ENCODE measurements around the gene ZGLP1.

Gene ZGLP1

GRCh38 chr19:10292789-10293636 is 16.6 kb downstream of the ZGLP1 start:
- H3K4me3 ChIP-seq (ENCODE audit: low read length, poor library complexity, severe bottlenecking), result no peak overlapping the region

GRCh38 chr19:10292206-10292788 is 17.3 kb downstream of the ZGLP1 start:
- Histone ChIP-seq H3K79me2 (ENCODE audit: insufficient read depth, low read length) (no peaks in the 10 kb centered on the region), H3K4me3 (ENCODE audit: low read length, poor library complexity, severe bottlenecking) (no peak overlapping the region), H2AFZ (ENCODE audit: low read length) (no peak overlapping the region), H3K4me1 (ENCODE audit: insufficient read depth, low read length, poor library complexity, severe bottlenecking) (peaks cover 14% of the 10 kb centered on the region), H3K9me3 (ENCODE audit: insufficient read depth, low read depth, low read length) (no peaks in the 10 kb centered on the region), H3F3A (ENCODE audit: low read depth) (no peaks in the 10 kb centered on the region), H3K27me3 (ENCODE audit: insufficient read depth, low read length, poor library complexity, severe bottlenecking) (no peaks in the 10 kb centered on the region), H3K4me2 (ENCODE audit: low read depth, low read length, poor library complexity, severe bottlenecking) (no peak overlapping the region), H3K36me3 (ENCODE audit: insufficient read depth, low read length) (no peaks in the 10 kb centered on the region), H3K9me2 (replicated peaks; ENCODE audit: low read depth, low read length) (no peaks in the 10 kb centered on the region), H4K20me1 (ENCODE audit: insufficient read depth, low read length, poor library complexity, severe bottlenecking) (no peaks in the 10 kb centered on the region), H3K9ac (ENCODE audit: low read depth, low read length, poor library complexity, severe bottlenecking) (no peak overlapping the region)
- no peak for TF ChIP-seq EZH2phosphoT487 (IDR thresholded peaks at IDR 0.05; ENCODE audit: borderline replicate concordance)
- TF ChIP-seq CTCF (conservative IDR thresholded peaks at IDR 0.05; ENCODE audit: low read length), result no peak

More at GRCh38 chr19:10292789-10293636, 16.6 kb downstream of the ZGLP1 start:
- H3K79me2 ChIP-seq (ENCODE audit: insufficient read depth, low read length), result no peaks in the 10 kb centered on the region
- H3K9ac ChIP-seq (ENCODE audit: low read depth, low read length, poor library complexity, severe bottlenecking), result no peak overlapping the region
- H2AFZ ChIP-seq (ENCODE audit: low read length), result no peak overlapping the region
- TF ChIP-seq EZH2phosphoT487 (IDR thresholded peaks at IDR 0.05; ENCODE audit: borderline replicate concordance) (no peak), CTCF (conservative IDR thresholded peaks at IDR 0.05; ENCODE audit: low read length) (no peak)
- H3K27me3 ChIP-seq (ENCODE audit: insufficient read depth, low read length, poor library complexity, severe bottlenecking), result no peaks in the 10 kb centered on the region
- H3K9me2 ChIP-seq (replicated peaks; ENCODE audit: low read depth, low read length), result no peaks in the 10 kb centered on the region
- H4K20me1 ChIP-seq (ENCODE audit: insufficient read depth, low read length, poor library complexity, severe bottlenecking), result no peaks in the 10 kb centered on the region
- H3K4me1 ChIP-seq (ENCODE audit: insufficient read depth, low read length, poor library complexity, severe bottlenecking), result peaks cover 8% of the 10 kb centered on the region
- H3K9me3 ChIP-seq (ENCODE audit: insufficient read depth, low read depth, low read length), result no peaks in the 10 kb centered on the region
- no peaks in the 10 kb centered on the region for H3K36me3 ChIP-seq (ENCODE audit: insufficient read depth, low read length)
- H3K4me2 ChIP-seq (ENCODE audit: low read depth, low read length, poor library complexity, severe bottlenecking), result no peak overlapping the region
- H3F3A ChIP-seq (ENCODE audit: low read depth), result no peaks in the 10 kb centered on the region

DNA sequence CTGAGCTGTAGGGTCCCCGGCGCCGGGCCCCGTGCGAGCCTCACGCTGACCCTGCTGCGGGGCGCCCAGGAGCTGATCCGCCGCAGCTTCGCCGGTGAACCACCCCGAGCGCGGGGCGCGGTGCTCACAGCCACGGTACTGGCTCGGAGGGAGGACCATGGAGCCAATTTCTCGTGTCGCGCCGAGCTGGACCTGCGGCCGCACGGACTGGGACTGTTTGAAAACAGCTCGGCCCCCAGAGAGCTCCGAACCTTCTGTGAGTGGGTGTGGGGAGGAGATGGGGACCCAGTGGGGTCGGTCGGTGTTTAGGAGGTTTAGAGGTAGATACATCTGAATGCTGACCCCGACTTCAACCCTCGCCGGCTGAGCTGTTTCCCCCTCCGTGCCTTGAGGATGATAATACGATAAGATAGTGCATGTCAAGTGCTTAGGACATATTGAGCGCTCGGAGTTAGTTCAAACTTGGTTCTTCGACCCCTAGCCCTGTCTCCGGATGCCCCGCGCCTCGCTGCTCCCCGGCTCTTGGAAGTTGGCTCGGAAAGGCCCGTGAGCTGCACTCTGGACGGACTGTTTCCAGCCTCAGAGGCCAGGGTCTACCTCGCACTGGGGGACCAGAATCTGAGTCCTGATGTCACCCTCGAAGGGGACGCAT is 17.9 kb downstream of the ZGLP1 start:
- Histone ChIP-seq H3K4me2 (ENCODE audit: low read depth, low read length, poor library complexity, severe bottlenecking) (no peak overlapping the region), H3K79me2 (ENCODE audit: insufficient read depth, low read length) (no peaks in the 10 kb centered on the region), H3K27me3 (ENCODE audit: insufficient read depth, low read length, poor library complexity, severe bottlenecking) (no peaks in the 10 kb centered on the region), H3K9me3 (ENCODE audit: insufficient read depth, low read depth, low read length) (no peaks in the 10 kb centered on the region), H3K9me2 (replicated peaks; ENCODE audit: low read depth, low read length) (no peaks in the 10 kb centered on the region), H3K4me3 (ENCODE audit: low read length, poor library complexity, severe bottlenecking) (no peak overlapping the region), H3F3A (ENCODE audit: low read depth) (no peaks in the 10 kb centered on the region), H3K36me3 (ENCODE audit: insufficient read depth, low read length) (no peaks in the 10 kb centered on the region), H2AFZ (ENCODE audit: low read length) (no peak overlapping the region), H3K9ac (ENCODE audit: low read depth, low read length, poor library complexity, severe bottlenecking) (no peak overlapping the region), H4K20me1 (ENCODE audit: insufficient read depth, low read length, poor library complexity, severe bottlenecking) (no peaks in the 10 kb centered on the region), H3K4me1 (ENCODE audit: insufficient read depth, low read length, poor library complexity, severe bottlenecking) (peaks cover 18% of the 10 kb centered on the region)
- TF ChIP-seq CTCF (conservative IDR thresholded peaks at IDR 0.05; ENCODE audit: low read length), result no peak

Measured in Loucy (cell line).